Fibroblast of lung (primary cell): ENCODE data around the gene GPR132.

ENCODE experiments used
- EZH2 ChIP-seq: IDR thresholded peaks from 2 replicates; pipeline ENCODE4 v1.5.1; 2012; ENCODE audit warnings: low read length, control low read depth, mild to moderate bottlenecking; ENCODE audit errors: missing control alignments
- TF ChIP-seq, protein P1 (sequence below), 2 donors: IDR thresholded peaks in 1 of 2; conservative IDR thresholded peaks in 1 of 2; 1 replicate in 1 of 2; 2 replicates in 1 of 2; pipeline ENCODE4 v1.5.1; 2011 to 2012; ENCODE audit warnings: low read length in 2 of 2, control low read depth in 1 of 2, inconsistent platforms in 1 of 2, low read depth in 1 of 2, mild to moderate bottlenecking in 1 of 2

DNA sequence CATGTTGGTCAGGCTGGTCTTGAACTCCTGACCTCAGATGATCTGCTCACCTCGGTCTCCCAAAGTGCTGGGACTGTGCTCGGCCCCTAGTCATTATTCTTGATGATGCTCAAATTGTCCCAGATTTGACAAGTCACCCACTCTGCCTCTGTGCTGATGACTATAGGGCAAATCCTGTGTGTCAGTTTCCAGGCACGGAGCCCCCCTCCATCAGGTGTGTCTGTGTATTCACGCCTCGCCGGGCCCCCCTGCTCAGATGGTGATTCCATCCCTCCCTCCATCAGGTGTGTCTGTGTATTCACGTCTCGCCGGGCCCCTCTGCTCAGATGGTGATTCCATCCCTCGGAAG is 4.3 kb upstream of the GPR132 start:
- TF ChIP-seq, protein P1, sequence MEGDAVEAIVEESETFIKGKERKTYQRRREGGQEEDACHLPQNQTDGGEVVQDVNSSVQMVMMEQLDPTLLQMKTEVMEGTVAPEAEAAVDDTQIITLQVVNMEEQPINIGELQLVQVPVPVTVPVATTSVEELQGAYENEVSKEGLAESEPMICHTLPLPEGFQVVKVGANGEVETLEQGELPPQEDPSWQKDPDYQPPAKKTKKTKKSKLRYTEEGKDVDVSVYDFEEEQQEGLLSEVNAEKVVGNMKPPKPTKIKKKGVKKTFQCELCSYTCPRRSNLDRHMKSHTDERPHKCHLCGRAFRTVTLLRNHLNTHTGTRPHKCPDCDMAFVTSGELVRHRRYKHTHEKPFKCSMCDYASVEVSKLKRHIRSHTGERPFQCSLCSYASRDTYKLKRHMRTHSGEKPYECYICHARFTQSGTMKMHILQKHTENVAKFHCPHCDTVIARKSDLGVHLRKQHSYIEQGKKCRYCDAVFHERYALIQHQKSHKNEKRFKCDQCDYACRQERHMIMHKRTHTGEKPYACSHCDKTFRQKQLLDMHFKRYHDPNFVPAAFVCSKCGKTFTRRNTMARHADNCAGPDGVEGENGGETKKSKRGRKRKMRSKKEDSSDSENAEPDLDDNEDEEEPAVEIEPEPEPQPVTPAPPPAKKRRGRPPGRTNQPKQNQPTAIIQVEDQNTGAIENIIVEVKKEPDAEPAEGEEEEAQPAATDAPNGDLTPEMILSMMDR (conservative IDR thresholded peaks at IDR 0.05 in 1 of 2, IDR thresholded peaks at IDR 0.05 in 1 of 2; ENCODE audit: low read depth in 1 of 2, low read length in 2 of 2) = no peak
- no peak for TF ChIP-seq EZH2
